GM23338 (cell line): ENCODE measurements around the gene NOMO2.
"Not testable (repeated sequence)": the region's sequence is repeated elsewhere in the genome, so short reads cannot be mapped to it uniquely, and the experiment has no call there.

Source experiments
- CREB1 ChIP-seq: fragments of 250-450 bp; sonication (Bioruptor Pico); IDR thresholded peaks from 2 replicates; pipeline ENCODE4 v1.5.0; 2020; ENCODE audit warnings: low read depth, mild to moderate bottlenecking, moderate library complexity
- CTCF ChIP-seq, 2 experiments: fragments of 200-600 bp in 1 of 2; sonication (generic) in 1 of 2; conservative IDR thresholded peaks; 2 replicates each; pipeline versions ENCODE4 v1.5.1 to v1.6.1; 2016 to 2017; ENCODE audit warnings: antibody characterized with exemption in 2 of 2, low read depth in 2 of 2, mild to moderate bottlenecking in 2 of 2, moderate library complexity in 1 of 2
- ETS1 ChIP-seq: IDR thresholded peaks from 2 replicates; pipeline ENCODE4 v1.6.1; 2016; ENCODE audit warnings: antibody characterized with exemption
- EZH2 ChIP-seq: fragments of 200-600 bp; sonication (generic); IDR thresholded peaks from one replicate; pipeline ENCODE4 v1.8.0; 2017; ENCODE audit warnings: antibody characterized with exemption, mild to moderate bottlenecking, low read depth; ENCODE audit not compliant: unreplicated experiment
- EZH2phosphoT487 ChIP-seq: fragments of 200-600 bp; sonication (generic); IDR thresholded peaks from one replicate; pipeline ENCODE4 v1.8.1; 2018; ENCODE audit warnings: antibody characterized with exemption; ENCODE audit not compliant: unreplicated experiment
- JUNB ChIP-seq: IDR thresholded peaks from one replicate; pipeline ENCODE4 v1.6.1; 2016; ENCODE audit warnings: antibody characterized with exemption; ENCODE audit not compliant: unreplicated experiment
- NANOG ChIP-seq: IDR thresholded peaks from 2 replicates; pipeline ENCODE4 v1.6.1; 2016; ENCODE audit warnings: antibody characterized with exemption, borderline replicate concordance
- POLR2AphosphoS5 ChIP-seq: IDR thresholded peaks from 2 replicates; pipeline ENCODE4 v1.6.1; 2016; ENCODE audit warnings: antibody characterized with exemption, low read depth
- REST ChIP-seq: IDR thresholded peaks from one replicate; pipeline ENCODE4 v1.6.1; 2018; ENCODE audit warnings: antibody characterized with exemption; ENCODE audit not compliant: unreplicated experiment
- ZNF114 ChIP-seq: fragments of 250-450 bp; sonication (Bioruptor Pico); IDR thresholded peaks from 2 replicates; pipeline ENCODE4 v1.5.0; 2020; ENCODE audit warnings: mild to moderate bottlenecking, moderate library complexity
- ZNF331 ChIP-seq: fragments of 250-450 bp; sonication (Bioruptor Pico); IDR thresholded peaks from 2 replicates; pipeline ENCODE4 v1.5.0; 2020; ENCODE audit warnings: low read depth, mild to moderate bottlenecking, moderate library complexity
- ZNF462 ChIP-seq: fragments of 250-450 bp; sonication (Bioruptor Pico); IDR thresholded peaks from 2 replicates; pipeline ENCODE4 v1.5.0; 2020; ENCODE audit warnings: mild to moderate bottlenecking, moderate library complexity

GRCh38 chr16:18553671-18554070, 8.2 kb downstream of the NOMO2 start:
- not testable (repeated sequence) for TF ChIP-seq CTCF (conservative IDR thresholded peaks at IDR 0.05; ENCODE audit: low read depth in 2 of 2); REST; CREB1 (CRISPR knock-in tag); EZH2; EZH2phosphoT487; ZNF462 (CRISPR knock-in tag); JUNB; POLR2AphosphoS5; ZNF114; NANOG; ZNF331 (CRISPR knock-in tag); ETS1
